Ovary (tissue), 3 donors: ENCODE measurements around the gene CWF19L2.

ENCODE experiments used
- EP300 ChIP-seq: sonication (generic); formaldehyde crosslinking; IDR thresholded peaks from one replicate; pipeline ENCODE4 v1.6.1; 2017; ENCODE audit warnings: antibody characterized with exemption
- POLR2A ChIP-seq: fragments of 450-650 bp; IDR thresholded peaks from one replicate; pipeline ENCODE4 v1.6.1; 2017; ENCODE audit warnings: antibody characterized with exemption, mild to moderate bottlenecking, moderate library complexity
- TF ChIP-seq, protein P1 (sequence below), 3 donors: fragments of 450-650 bp in 2 of 3; fragments of 200-600 bp in 1 of 3; IDR thresholded peaks; one replicate each; pipeline versions ENCODE4 v1.5.1 to v1.8.0; 2016 to 2022; ENCODE audit warnings: antibody characterized with exemption in 3 of 3, mild to moderate bottlenecking in 1 of 3
- donor health status: DM: no; HTN: no; CAD: no.

DNA sequence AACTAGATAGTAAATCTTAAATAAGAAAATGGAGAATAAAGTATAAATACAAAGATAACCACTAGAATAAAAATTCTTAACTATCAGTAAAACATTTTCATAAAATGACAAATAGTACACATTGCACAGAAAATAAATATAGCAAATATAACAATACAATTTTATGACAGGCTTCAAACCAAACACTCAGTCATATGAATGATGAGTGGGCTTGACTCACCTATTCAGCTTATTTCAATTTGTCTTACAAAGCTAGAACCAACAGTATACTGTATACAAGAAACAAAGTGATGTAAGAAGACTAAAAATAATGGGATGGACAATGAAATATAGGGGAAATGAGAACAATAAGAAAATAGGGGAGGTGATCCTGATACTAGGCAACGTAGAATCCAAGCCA is 141.2 kb downstream of the CWF19L2 start:
- no peak for TF ChIP-seq POLR2A
- TF ChIP-seq, protein P1, sequence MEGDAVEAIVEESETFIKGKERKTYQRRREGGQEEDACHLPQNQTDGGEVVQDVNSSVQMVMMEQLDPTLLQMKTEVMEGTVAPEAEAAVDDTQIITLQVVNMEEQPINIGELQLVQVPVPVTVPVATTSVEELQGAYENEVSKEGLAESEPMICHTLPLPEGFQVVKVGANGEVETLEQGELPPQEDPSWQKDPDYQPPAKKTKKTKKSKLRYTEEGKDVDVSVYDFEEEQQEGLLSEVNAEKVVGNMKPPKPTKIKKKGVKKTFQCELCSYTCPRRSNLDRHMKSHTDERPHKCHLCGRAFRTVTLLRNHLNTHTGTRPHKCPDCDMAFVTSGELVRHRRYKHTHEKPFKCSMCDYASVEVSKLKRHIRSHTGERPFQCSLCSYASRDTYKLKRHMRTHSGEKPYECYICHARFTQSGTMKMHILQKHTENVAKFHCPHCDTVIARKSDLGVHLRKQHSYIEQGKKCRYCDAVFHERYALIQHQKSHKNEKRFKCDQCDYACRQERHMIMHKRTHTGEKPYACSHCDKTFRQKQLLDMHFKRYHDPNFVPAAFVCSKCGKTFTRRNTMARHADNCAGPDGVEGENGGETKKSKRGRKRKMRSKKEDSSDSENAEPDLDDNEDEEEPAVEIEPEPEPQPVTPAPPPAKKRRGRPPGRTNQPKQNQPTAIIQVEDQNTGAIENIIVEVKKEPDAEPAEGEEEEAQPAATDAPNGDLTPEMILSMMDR (IDR thresholded peaks at IDR 0.05): no peak
- TF ChIP-seq EP300: no peak
